GM12878 (cell line): ENCODE results near the gene ARMC2. TPM values are rescaled to one million over a fixed set of nuclear protein-coding genes. Genes with fewer than 3 reads are reported as not detected.

ENCODE experiments used
- ATAC-seq: fragments of 200-7000 bp; cut with Tn5 transposase; 3 replicates; pipeline ENCODE4 v1.9.1; 2020; ENCODE audit warnings: mild to moderate bottlenecking, moderate library complexity
- BruUV-seq: library from RNA; stranded (reverse); fragments of 400-500 nt; replicated peaks from 2 replicates; lab custom pipeline; 2021; lab: Mats Ljungman, UMichigan
- CTCF ChIA-PET: fragments of 300-600 bp; sonication (Branson Sonifier 250); formaldehyde crosslinking; extraction: SDS; loops from one replicate; lab custom pipeline; 2021; ENCODE audit warnings: inconsistent platforms; lab: Yijun Ruan, JAX
- POLR2A ChIA-PET: fragments of 350-600 bp; formaldehyde crosslinking; extraction: SDS; loops from one replicate; lab custom pipeline; 2021; ENCODE audit warnings: inconsistent platforms; lab: Charles Lee
- RAD21 ChIA-PET: fragments of 300-600 bp; sonication (Branson Sonifier 250); formaldehyde crosslinking; loops from one replicate; lab custom pipeline; 2023; ENCODE audit warnings: antibody characterized with exemption; ENCODE audit not compliant: unreplicated experiment; lab: Charles Lee
- SMC1A ChIA-PET: fragments of 300-600 bp; sonication (Branson Sonifier 250); formaldehyde crosslinking; loops from one replicate; lab custom pipeline; 2023; ENCODE audit not compliant: unreplicated experiment, uncharacterized antibody; lab: Charles Lee
- DNase-seq: peaks from one replicate; pipeline ENCODE4 v3.0.0-alpha.2; 2011; ENCODE audit warnings: low read depth, low spot score
- FAIRE-seq: peaks from 3 replicates; lab custom pipeline; 2011; peaks lifted over from hg19 to GRCh38; lab: Jason Lieb, UNC
- H2AFZ ChIP-seq: 2 replicates; pipeline ENCODE4 v1.6.0; 2011; ENCODE audit warnings: low read depth, low read length, control low read depth; ENCODE audit not compliant: control insufficient read depth
- H3K27ac ChIP-seq: 2 replicates; pipeline ENCODE4 v1.5.1; 2011; ENCODE audit warnings: control low read depth; ENCODE audit not compliant: control insufficient read depth, insufficient read depth
- H3K27me3 ChIP-seq, 2 experiments: replicated peaks in 1 of 2; 2 replicates each; pipeline versions ENCODE4 v1.6.0 to v1.6.1; 2011; ENCODE audit warnings: low read length in 1 of 2; ENCODE audit not compliant: control insufficient read depth in 2 of 2, insufficient read depth in 2 of 2
- H3K36me3 ChIP-seq, 2 experiments: 2 replicates each; pipeline ENCODE4 v1.5.1; 2011; ENCODE audit warnings: low read length in 1 of 2; ENCODE audit not compliant: control insufficient read depth in 2 of 2, insufficient read depth in 2 of 2
- H3K4me1 ChIP-seq: 2 replicates; pipeline ENCODE4 v1.6.1; 2011; ENCODE audit warnings: mild to moderate bottlenecking, low read length, moderate library complexity, mixed read lengths; ENCODE audit not compliant: control insufficient read depth, insufficient read depth
- H3K4me2 ChIP-seq: 2 replicates; pipeline ENCODE4 v1.6.0; 2011; ENCODE audit warnings: control low read depth; ENCODE audit not compliant: control insufficient read depth, insufficient read depth
- H3K4me3 ChIP-seq: fragments of 200-600 bp; sonication (generic); 2 replicates; pipeline ENCODE4 v1.5.1; 2016
- H3K79me2 ChIP-seq: 2 replicates; pipeline ENCODE4 v1.6.0; 2011; ENCODE audit warnings: low read length; ENCODE audit not compliant: control insufficient read depth, insufficient read depth
- H3K9ac ChIP-seq: 2 replicates; pipeline ENCODE4 v1.8.0; 2011; ENCODE audit warnings: low read length, control low read depth, mixed read lengths; ENCODE audit not compliant: control insufficient read depth, insufficient read depth
- H3K9me3 ChIP-seq: replicated peaks from 3 replicates; pipeline ENCODE4 v1.5.1; 2011; ENCODE audit warnings: mild to moderate bottlenecking, low read length; ENCODE audit not compliant: control insufficient read depth, insufficient read depth
- H4K20me1 ChIP-seq: 2 replicates; pipeline ENCODE4 v1.6.0; 2011; ENCODE audit not compliant: control insufficient read depth, insufficient read depth
- CBX5 ChIP-seq: sonication (generic); IDR thresholded peaks from 2 replicates; pipeline ENCODE4 v1.6.1; 2016; ENCODE audit warnings: low read depth, moderate library complexity, mild to moderate bottlenecking, inconsistent platforms
- JUNB ChIP-seq: IDR thresholded peaks from 2 replicates; pipeline ENCODE4 v1.6.1; 2016; ENCODE audit warnings: antibody characterized with exemption, mild to moderate bottlenecking
- NFIC ChIP-seq: IDR thresholded peaks from 2 replicates; pipeline ENCODE4 v1.6.1; 2012; ENCODE audit warnings: low read depth, mild to moderate bottlenecking, inconsistent platforms, low read length, moderate library complexity
- NFYA ChIP-seq: IDR thresholded peaks from 2 replicates; pipeline ENCODE4 v1.6.1; 2011; ENCODE audit warnings: low read depth, mild to moderate bottlenecking, low read length, improper control_type of control experiment, borderline replicate concordance
- PML ChIP-seq: IDR thresholded peaks from 2 replicates; pipeline ENCODE4 v1.6.1; 2012; ENCODE audit warnings: low read length, inconsistent platforms
- RAD21 ChIP-seq: IDR thresholded peaks from 2 replicates; pipeline ENCODE4 v1.6.1; 2011; ENCODE audit warnings: mild to moderate bottlenecking, low read depth, low read length, moderate library complexity; ENCODE audit not compliant: insufficient read depth
- RAD51 ChIP-seq: fragments of 450-650 bp; IDR thresholded peaks from 2 replicates; pipeline ENCODE4 v1.6.1; 2016; ENCODE audit warnings: moderate library complexity, mild to moderate bottlenecking, inconsistent platforms
- RELA ChIP-seq: fragments of 450-650 bp; IDR thresholded peaks from 2 replicates; pipeline ENCODE4 v1.8.0; 2014; ENCODE audit warnings: borderline replicate concordance; ENCODE audit not compliant: partially characterized antibody
- SP1 ChIP-seq: IDR thresholded peaks from one replicate; pipeline ENCODE4 v1.6.1; 2011; ENCODE audit warnings: low read depth, low read length
- USF1 ChIP-seq: IDR thresholded peaks from 2 replicates; pipeline ENCODE4 v1.6.1; 2011; ENCODE audit warnings: borderline replicate concordance, low read depth, mild to moderate bottlenecking, moderate library complexity, mixed read lengths, low read length; ENCODE audit not compliant: insufficient read depth; ENCODE audit errors: extremely low read length
- WGBS: methylation state at CpG from one replicate; pipeline ENCODE4 v1.1.6; 2016; ENCODE audit warnings: low lambda C conversion rate; ENCODE audit not compliant: insufficient replicate concordance, insufficient coverage; ENCODE audit errors: missing lambda C conversion rate; 5-methylcytosine and 5-hydroxymethylcytosine counted together
- in situ Hi-C: fragments of 300-500 bp; cut with MboI; formaldehyde crosslinking; loops from 9 replicates; pipeline ENCODE4 v1.14.3; 2018; ENCODE audit warnings: mixed read lengths
- intact Hi-C: fragments of 100-400 bp; cut with micrococcal nuclease; formaldehyde crosslinking; loops from one replicate; pipeline ENCODE4 v1.14.2; 2022; ENCODE audit not compliant: unreplicated experiment
- polyA plus RNA-seq, 11 experiments: library from polyadenylated mRNA; depleted of rRNA in 4 of 11; unstranded in 6 of 11; stranded (reverse) in 5 of 11; fragments of >200 nt; fragmentation: Nextera tagmentation in 4 of 11; fragmentation: Illumina TruSeq in 1 of 11; extraction: Ambion mirVana in 4 of 11; extraction: Trizol in 1 of 11; gene quantifications; 1 replicate in 1 of 11; 2 replicates in 10 of 11; pipeline versions ENCODE4 v1.2.1 to v1.2.3, GENCODE V29; 2011 to 2016; ENCODE audit warnings: inconsistent platforms in 2 of 11, missing spikeins in 2 of 11, low read depth in 1 of 11
- total RNA-seq, 4 experiments: library from RNA; depleted of rRNA in 3 of 4; stranded (reverse); fragments of >200 nt in 3 of 4; fragmentation: Illumina TruSeq in 1 of 4; extraction: Trizol in 1 of 4; gene quantifications; 2 replicates each; pipeline versions ENCODE4 v1.2.1 to v1.2.3, GENCODE V29; 2013 to 2021
- TF ChIP-seq, protein P1 (sequence below): fragments of 450-650 bp; IDR thresholded peaks from 2 replicates; pipeline ENCODE4 v1.6.1; 2017; ENCODE audit warnings: low read depth, mild to moderate bottlenecking, moderate library complexity

Gene ARMC2
- total and polyA plus RNA-seq, 10 of the 15 experiments (the other 5 are each of a cell fraction or from before 2014, with no cell fraction given), result 0.06 to 0.33 (median 0.21) TPM; not detected in 5

DNA sequence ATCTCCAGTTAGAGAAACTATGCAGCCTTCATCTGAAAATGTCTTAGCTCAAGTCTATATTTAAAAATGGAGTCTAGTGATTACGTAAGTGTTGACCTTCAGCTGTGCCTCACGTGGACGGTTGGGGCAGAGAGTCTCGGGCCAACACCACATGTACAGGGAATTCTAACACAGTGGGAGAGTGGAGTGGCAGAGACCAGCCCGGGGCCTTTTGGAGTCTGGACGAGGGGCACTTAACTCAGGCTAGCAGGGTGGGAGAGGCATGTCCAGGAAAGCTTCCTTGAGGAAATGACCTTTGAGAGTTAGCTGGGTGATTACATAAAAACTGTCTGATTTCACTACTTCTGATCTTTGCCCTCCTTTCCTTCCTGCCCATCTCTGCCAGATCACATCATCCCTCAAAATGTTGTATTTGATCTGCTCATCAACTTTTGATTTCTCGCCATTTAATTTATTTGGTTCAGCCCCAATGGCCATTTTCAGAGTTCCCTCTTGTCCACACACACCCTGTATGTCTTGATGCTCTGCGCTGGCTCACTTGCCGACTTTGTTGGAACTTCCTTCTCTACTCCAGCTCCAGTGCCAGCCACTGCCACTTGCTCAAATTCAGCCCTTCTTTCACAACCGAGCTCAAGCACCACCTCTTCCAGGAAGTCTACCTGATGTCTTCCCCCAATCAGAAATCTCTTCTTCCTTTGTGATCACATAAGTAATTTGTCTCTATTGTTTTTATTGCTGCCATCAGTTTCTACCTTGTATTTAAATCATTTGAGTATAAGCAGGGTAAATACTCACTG lies 2.6 kb downstream of the ARMC2 start:
- no peak overlapping the region for H3K9ac ChIP-seq
- ChIA-PET POLR2A (no interaction called here), CTCF (interaction anchor here (0.6 kb wide), 1 partner anchor 67 kb away, joined by 3 read pairs; no protein-coding TSS in a partner anchor), SMC1A (no interaction called here), RAD21 (interaction anchor here (0.6 kb wide), 1 partner anchor 1356 kb away, joined by 3 read pairs; no protein-coding TSS in a partner anchor)
- no peaks in the 10 kb centered on the region for H3K79me2 ChIP-seq
- H3K27me3 ChIP-seq, result peaks cover 2 to 14% of the 10 kb centered on the region in 2 experiments; a peak in 3 of 4 replicates
- H2AFZ ChIP-seq, result no peak overlapping the region
- no peak for TF ChIP-seq NFYA
- no peak for TF ChIP-seq RELA
- TF ChIP-seq RAD21, result no peak
- no peak for TF ChIP-seq SP1
- TF ChIP-seq NFIC, result no peak
- no peak for TF ChIP-seq PML
- TF ChIP-seq, protein P1, sequence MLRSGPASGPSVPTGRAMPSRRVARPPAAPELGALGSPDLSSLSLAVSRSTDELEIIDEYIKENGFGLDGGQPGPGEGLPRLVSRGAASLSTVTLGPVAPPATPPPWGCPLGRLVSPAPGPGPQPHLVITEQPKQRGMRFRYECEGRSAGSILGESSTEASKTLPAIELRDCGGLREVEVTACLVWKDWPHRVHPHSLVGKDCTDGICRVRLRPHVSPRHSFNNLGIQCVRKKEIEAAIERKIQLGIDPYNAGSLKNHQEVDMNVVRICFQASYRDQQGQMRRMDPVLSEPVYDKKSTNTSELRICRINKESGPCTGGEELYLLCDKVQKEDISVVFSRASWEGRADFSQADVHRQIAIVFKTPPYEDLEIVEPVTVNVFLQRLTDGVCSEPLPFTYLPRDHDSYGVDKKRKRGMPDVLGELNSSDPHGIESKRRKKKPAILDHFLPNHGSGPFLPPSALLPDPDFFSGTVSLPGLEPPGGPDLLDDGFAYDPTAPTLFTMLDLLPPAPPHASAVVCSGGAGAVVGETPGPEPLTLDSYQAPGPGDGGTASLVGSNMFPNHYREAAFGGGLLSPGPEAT, result no peak
- TF ChIP-seq JUNB, result no peak
- no peak for TF ChIP-seq USF1
- no peak for TF ChIP-seq CBX5
- no peak for TF ChIP-seq RAD51
- ATAC-seq (no peak), FAIRE-seq (no peak), DNase-seq (no peak)
- intact Hi-C loops (no loop called here), in situ Hi-C loops (no loop called here)
- no TSS peak for BruUV-seq
- H3K27ac ChIP-seq, result no peak overlapping the region
- no peaks in the 10 kb centered on the region for H3K9me3 ChIP-seq
- no peaks in the 10 kb centered on the region for H4K20me1 ChIP-seq
- H3K36me3 ChIP-seq, result no peaks in the 10 kb centered on the region
- 70% methylated on average over 10 of the region's 10 CpGs for WGBS
- no peak overlapping the region for H3K4me3 ChIP-seq
- H3K4me1 ChIP-seq, result no peaks in the 10 kb centered on the region; the same call in 1 of the 2 replicates
- H3K4me2 ChIP-seq, result no peak overlapping the region
